ENCODE results near the gene CCR4. TPM values are rescaled to one million over a fixed set of nuclear protein-coding genes. Genes with fewer than 3 reads are reported as not detected.
"Not testable (repeated sequence)": the region's sequence is repeated elsewhere in the genome, so short reads cannot be mapped to it uniquely, and the experiment has no call there.

CCR4 gene
- total RNA-seq (ENCODE audit: insufficient read depth, low replicate concordance): 2.9 TPM

- no peak for DNase-seq (ENCODE audit: low spot score)
Measured at GRCh38 chr3:32951410-32951811, at the start of gene CCR4. CCR4 (plus strand) TSS chr3:32951644; CDS start chr3:32953423, 1,779 bp downstream.

GRCh38 chr3:32902887-32903371 lies 48.5 kb upstream of the CCR4 start:
- not testable (repeated sequence) for DNase-seq (ENCODE audit: low spot score)

GRCh38 chr3:32903953-32904352 lies 47.5 kb upstream of the CCR4 start:
- no peak for DNase-seq (ENCODE audit: low spot score)

- DNase-seq (ENCODE audit: low spot score): no peak
Measured at GRCh38 chr3:32909999-32910398, 41.4 kb upstream of the CCR4 start.

- no peak for DNase-seq (ENCODE audit: low spot score)
Measured at GRCh38 chr3:32910954-32911353, 40.5 kb upstream of the CCR4 start.

GRCh38 chr3:32912046-32912445 lies 39.4 kb upstream of the CCR4 start:
- DNase-seq (ENCODE audit: low spot score): no peak

GRCh38 chr3:32913790-32914446 lies 37.5 kb upstream of the CCR4 start:
- DNase-seq (ENCODE audit: low spot score): peak; percentile 13

GRCh38 chr3:32919920-32920319 lies 31.5 kb upstream of the CCR4 start:
- no peak for DNase-seq (ENCODE audit: low spot score)

- DNase-seq (ENCODE audit: low spot score): no peak
Measured at GRCh38 chr3:32922078-32922477, 29.4 kb upstream of the CCR4 start.

- no peak for DNase-seq (ENCODE audit: low spot score)
Measured at GRCh38 chr3:32930161-32930560, 21.3 kb upstream of the CCR4 start.

GRCh38 chr3:32931273-32931672 lies 20.2 kb upstream of the CCR4 start:
- DNase-seq (ENCODE audit: low spot score): not testable (repeated sequence)

- peak; percentile 11 for DNase-seq (ENCODE audit: low spot score)
Measured at GRCh38 chr3:32934150-32934742, 17.2 kb upstream of the CCR4 start.

- no peak for DNase-seq (ENCODE audit: low spot score)
Measured at GRCh38 chr3:32937331-32937730, 14.1 kb upstream of the CCR4 start.

- DNase-seq (ENCODE audit: low spot score): not testable (repeated sequence)
Measured at GRCh38 chr3:32939531-32940284, 11.7 kb upstream of the CCR4 start.

- no peak for DNase-seq (ENCODE audit: low spot score)
Measured at GRCh38 chr3:32940726-32941125, 10.7 kb upstream of the CCR4 start.

GRCh38 chr3:32945136-32945535 lies 6.3 kb upstream of the CCR4 start:
- DNase-seq (ENCODE audit: low spot score): no peak

- DNase-seq (ENCODE audit: low spot score): not testable (repeated sequence)
Measured at GRCh38 chr3:32945598-32945997, 5.8 kb upstream of the CCR4 start.

GRCh38 chr3:32946973-32947788 lies 4.3 kb upstream of the CCR4 start:
- no peak for DNase-seq (ENCODE audit: low spot score)

- DNase-seq (ENCODE audit: low spot score): peak; percentile 72
Measured at GRCh38 chr3:32947789-32948238, 3.6 kb upstream of the CCR4 start.

- no peak for DNase-seq (ENCODE audit: low spot score)
Measured at GRCh38 chr3:32948625-32949445, 2.6 kb upstream of the CCR4 start.

GRCh38 chr3:32950516-32950915 lies 928 bp upstream of the CCR4 start:
- no peak for DNase-seq (ENCODE audit: low spot score)
